HG02571 (cell line): ENCODE results near the gene OPRM1.
"Not testable (repeated sequence)": the region's sequence is repeated elsewhere in the genome, so short reads cannot be mapped to it uniquely, and the experiment has no call there.

ENCODE experiments used
- ATAC-seq: cut with Tn5 transposase; IDR thresholded peaks from one replicate; pipeline ENCODE4 v1.9.1; 2021; ENCODE audit warnings: mild to moderate bottlenecking, moderate library complexity; ENCODE audit not compliant: unreplicated experiment

Gene OPRM1

GRCh38 chr6:154039231-154039842 is at the start of gene OPRM1:
TSS of gene OPRM1 (plus strand) at chr6:154039240. CDS start at chr6:154039545, 305 bp downstream.
- no peak for ATAC-seq

DNA sequence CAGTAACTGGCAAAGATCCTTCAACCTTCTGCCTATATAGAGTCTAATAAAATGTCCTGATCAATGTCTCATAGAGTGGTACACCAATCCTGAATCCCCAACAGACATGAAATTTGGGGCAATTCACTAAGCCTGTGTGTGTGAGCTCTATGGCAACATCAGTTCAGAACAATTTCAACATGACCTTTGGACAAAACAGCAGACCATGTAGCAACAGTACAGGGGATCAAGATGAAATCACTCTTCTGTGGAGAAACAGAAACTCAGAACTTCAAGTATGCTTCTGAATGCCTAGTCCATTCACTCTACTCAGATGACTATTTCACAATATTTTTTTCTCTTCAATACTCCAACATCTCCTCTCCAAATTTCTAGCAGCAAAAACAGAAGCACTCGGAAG is 49.1 kb upstream of the OPRM1 start:
- no peak for ATAC-seq

DNA sequence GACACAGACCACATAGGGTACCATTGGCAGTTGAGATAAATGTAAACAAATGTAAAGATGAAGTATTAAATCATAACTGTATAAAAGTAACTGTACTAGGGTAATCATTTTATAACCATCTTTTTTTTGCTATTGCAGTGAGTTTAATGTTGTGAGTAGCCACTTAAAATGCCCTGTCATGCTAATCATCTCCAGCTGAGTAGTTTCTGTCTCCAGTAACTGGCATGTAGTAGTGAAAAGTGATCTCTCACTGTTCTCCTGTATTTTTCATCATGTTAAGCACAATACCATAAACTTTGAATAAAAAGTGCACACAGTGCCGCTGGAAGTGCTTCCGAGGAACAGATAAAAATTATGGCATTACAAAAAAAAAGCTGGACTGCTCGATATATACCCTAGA is 45.0 kb upstream of the OPRM1 start:
- no peak for ATAC-seq

DNA sequence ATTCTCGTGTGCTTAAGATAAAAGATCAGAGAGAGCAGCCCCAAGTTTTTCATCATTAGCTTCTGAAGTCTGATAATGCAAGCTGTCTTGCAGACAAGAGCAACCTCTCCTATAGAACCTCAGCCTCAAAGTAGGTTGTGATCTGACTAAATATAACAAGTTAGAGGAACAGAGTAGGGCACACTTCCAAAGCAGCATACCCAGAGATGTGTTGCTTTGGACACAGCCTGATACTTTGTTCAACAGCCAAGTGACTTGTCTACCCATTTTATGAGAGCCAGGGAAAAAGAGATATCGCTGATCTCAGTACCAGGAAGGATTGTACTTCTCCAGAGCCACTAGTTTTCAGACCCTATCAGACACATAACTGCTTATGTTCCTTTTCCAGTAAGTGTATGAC is 44.2 kb upstream of the OPRM1 start:
- ATAC-seq, result no peak

GRCh38 chr6:153997221-153997620 is 41.8 kb upstream of the OPRM1 start:
- ATAC-seq, result no peak

- ATAC-seq, result no peak
These were observed 37.4 kb upstream of the OPRM1 start for GRCh38 chr6:154001494-154002285.

DNA sequence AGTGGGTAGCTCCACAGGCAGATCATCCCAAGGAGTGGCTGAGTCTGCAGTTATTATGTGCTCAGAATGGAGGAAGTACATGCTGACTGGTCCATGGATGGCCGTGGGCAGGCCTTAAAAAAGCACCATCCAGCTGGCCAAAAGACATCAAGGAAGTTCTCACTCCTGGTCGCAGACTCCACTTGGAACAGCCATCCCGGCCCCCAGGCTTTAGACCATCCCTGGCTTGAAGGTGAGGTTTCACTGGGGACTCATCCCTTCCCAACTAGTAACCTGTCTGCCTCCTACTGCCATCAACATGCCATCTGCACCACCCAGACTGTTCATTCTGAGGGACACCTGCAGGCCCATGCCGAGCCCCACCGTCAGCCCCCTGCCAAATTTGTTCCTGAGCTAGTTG is 36.1 kb upstream of the OPRM1 start:
- no peak for ATAC-seq

DNA sequence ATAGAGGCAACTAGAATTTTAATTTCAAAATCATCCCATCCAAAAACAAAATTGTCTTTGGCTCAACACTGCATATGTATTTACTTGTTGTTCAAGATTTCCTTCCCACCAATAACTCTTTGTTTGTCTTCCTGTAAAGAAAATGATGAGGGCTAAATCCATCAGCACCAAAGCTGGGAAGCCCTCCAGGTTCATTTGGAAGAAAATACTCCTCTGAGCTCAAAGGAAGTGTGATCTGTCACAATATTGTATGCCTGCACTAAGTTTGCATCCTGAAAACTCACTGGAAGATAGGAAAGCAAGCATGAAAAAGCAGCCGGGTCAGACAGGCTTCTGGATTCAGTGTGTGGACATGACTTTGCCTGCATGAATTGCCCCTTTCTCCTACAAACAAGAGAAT is 28.7 kb upstream of the OPRM1 start:
- ATAC-seq, result no peak

- ATAC-seq, result no peak
These were observed 26.2 kb upstream of the OPRM1 start for GRCh38 chr6:154012852-154013251.

GRCh38 chr6:154017786-154018185 is 21.3 kb upstream of the OPRM1 start:
- ATAC-seq, result no peak

DNA sequence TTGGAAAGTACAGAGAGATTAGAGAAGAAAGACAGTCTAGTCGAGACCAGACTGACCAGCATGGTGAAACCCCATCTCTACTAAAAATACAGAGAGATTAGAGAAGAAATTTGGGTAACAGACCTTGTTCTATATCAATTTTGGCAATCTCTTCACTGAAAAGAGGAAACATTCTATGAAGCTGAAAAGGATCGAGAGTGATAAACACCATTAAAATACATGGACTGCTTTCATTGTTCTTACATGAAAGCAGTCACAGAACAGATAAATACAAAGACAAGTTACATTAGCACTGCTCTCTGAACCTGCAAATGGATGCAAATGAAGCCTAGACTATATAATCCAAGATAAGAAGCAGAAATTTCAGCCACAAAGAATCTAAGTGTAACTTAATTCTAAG is 8.4 kb upstream of the OPRM1 start:
- ATAC-seq, result no peak

DNA sequence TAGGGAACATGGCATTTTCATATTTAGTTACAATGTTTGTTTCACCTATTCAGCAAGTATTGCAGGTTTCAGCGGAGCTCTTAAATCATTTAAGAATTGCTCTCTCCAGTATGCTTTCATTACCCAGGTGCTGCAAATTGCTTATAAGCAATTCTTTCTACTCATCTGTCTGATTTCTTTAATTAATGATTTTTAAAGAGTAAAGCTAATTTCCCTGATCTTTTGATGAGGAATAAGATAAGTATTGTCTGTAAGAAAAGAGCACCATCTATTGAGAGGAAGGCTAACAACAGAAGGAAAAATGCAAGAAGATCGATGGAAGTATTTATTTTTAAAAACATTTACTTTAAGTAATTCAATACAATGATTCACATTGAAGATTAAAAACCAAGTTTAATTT is 2.0 kb downstream of the OPRM1 start:
- no peak for ATAC-seq

DNA sequence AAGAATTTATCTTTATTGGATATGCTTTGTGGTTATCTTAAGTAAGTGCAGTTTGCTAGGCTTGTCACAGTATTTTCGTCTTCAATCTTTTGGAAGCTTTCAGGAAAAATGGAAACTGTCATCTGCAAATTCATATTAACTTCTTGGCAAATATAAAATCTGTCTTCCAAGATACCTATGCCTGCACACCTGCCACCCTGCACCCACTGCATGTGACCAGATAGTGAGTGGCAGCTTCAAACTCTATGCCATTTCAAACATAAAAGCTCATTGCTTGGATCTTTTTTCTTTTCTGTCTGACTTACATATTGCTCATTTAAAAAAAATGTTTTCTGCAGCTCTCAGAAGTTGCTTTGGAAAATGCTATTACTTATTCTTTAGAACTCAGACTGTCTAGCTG is 14.1 kb downstream of the OPRM1 start:
- ATAC-seq, result no peak

GRCh38 chr6:154056536-154056935 is 17.5 kb downstream of the OPRM1 start:
- no peak for ATAC-seq

DNA sequence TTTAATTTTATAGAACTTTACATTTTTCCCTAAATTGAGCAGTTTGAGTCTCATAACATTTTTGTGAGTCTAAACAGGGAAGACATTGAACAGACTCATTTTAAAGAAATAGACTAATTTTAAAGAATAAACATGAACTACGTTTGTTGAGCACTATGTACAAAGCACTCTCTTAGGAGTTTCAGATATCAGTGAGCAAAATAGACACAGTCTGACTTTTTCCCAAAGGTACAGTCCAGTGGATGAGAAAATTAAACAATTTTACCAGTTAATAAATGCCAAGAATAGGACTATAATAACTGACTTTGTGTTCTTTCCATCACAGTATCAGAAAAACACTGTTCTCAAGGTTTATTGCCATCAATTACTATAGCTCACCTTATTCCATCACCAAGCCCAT is 18.1 kb downstream of the OPRM1 start:
- no peak for ATAC-seq

GRCh38 chr6:154058963-154059680 is 20.1 kb downstream of the OPRM1 start:
- ATAC-seq, result no peak

DNA sequence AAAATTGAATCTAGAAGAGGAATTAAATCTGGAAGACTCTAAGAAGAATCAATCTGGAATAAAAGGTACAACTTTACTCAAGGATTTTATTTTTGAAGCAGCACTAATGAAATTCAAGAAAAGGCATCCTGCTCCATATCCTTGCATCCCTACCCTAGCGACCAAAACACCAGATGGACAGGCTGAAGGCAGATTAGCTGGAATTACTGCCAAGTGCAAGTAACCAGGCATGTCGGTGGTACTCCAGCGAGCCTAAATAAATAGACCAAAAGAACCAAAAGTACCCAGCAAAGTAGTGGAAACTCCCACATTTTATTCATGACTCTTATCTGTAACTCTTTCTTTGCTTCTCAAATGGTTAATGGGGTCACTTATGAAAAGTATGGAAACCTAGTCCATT is 21.0 kb downstream of the OPRM1 start:
- ATAC-seq, result no peak

DNA sequence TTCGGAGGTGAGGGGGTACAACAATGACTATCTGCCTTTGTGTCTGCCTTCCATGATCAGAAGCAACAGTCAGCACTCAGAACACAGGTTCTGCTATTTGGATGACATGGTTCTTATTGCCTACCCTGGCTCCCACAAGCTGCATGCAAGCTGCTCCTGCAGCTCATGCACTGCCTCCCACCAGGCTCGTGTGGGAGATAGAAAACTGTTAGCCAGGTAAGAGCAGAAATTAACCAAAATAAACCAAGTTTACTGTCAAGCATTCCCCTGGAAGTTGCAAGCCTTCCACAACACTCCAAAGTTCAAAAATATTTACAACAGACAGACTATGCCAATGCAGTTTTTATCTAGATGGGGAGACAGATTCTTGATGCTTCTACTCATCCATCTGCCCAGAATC is 31.0 kb downstream of the OPRM1 start:
- no peak for ATAC-seq

DNA sequence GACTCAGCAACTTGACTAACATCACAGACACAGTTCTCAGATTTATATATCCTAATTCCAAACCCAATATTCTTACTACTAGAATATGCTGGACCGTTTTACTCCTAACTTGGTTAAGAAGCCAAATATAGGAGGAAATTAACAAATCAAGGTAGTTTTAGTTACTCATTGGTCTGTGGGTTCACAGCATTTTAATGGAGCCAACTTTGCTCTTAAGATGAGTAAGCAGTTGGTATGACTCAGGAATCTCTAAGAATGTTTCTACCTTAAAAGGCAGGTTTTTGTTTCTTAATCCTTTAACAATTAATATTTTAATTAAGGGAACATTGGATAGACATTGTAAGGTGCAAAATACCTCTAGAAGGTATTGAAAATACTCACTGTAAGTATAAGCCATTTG is 31.6 kb downstream of the OPRM1 start:
- ATAC-seq, result no peak

- no peak for ATAC-seq
These were observed 32.2 kb downstream of the OPRM1 start for GRCh38 chr6:154071236-154071635.

DNA sequence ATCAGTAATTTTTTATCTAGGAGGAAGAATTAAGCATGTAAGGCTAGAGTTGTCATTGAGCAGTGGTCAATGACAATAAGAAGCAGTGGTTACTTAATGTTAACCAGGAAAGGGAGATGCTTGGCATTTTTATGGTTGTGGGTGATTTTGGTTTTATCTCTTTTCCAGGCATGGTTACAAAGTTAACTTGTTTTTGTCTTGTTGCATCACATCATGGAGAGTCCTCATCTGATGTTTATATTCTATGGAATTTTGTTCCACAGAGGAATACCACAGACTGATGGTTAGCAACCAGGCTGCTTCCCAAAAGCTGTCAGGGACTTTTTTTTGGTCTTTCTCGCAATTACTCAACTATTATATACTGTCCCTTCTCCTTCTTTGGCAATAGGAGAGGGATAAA is 32.7 kb downstream of the OPRM1 start:
- ATAC-seq, result no peak

DNA sequence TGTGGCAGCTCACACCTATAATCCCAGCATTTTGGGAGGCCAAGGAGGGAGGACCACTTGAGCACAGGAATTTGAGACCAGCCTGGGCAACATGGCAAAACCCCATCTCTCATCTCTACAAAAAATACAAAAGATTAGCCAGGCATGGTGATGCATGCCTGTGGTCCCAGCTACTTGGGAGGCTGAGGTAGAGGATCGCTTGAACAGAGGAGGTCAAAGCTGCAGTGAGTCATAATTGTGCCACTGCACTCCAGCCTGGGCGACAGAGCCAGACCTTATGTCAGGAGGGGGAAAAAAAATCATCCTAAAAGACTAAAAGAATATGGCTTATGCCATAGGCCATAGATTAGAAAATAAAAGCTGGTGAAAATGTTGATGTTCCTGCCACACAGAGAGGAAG is 39.6 kb downstream of the OPRM1 start:
- ATAC-seq, result not testable (repeated sequence)
